NCI-H2227 treated with DMSO at 0.1 percent for 48 hours (cell line): ENCODE measurements around the gene VAV1.
"Not testable (repeated sequence)": the region's sequence is repeated elsewhere in the genome, so short reads cannot be mapped to it uniquely, and the experiment has no call there.

Experiments used
- DNase-seq: peaks from one replicate; lab custom pipeline; 2025; lab: John Stamatoyannopoulos, UW

The VAV1 gene

DNA sequence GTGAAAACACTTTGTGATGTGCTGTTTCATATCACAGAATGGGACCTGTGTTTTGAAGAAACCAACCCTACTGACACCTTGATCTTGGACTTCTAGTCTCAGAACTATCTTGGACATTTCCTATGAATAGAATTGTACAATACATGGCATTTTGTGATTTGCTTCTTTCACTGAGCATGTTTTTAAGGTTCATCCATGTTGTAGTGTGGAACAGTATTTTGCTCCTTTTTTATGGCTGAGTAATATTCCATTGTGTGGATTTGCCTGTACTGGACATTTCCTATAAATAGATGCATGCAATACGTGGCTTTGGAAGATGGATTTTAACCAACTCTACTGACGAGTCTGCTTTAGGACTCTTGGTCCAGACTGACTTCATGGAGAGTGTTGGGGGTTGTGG, 46.8 kb downstream of the VAV1 start:
- DNase-seq = no peak

DNA sequence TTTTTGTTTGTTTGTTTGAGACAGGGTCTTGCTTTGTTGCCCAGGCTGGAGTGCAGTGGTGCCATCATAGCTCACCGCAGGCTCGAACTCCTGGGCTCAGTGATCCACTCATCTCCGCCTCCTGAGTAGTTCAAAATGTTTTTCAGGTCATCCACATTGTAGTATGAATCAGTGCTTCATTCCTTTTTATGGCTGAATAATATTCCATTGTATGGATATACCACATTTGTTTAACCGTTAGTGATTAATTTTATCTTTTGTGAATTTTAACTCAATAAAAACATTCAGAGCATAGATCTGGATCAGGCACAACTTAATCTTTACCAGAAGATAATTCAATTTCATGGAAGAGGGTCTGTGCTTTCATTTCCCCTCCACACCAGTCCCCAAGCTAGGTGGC, 47.7 kb downstream of the VAV1 start:
- DNase-seq = no peak

GRCh38 chr19:6821639-6822310, 49.3 kb downstream of the VAV1 start:
- DNase-seq = no peak

- no peak for DNase-seq
These were observed 49.8 kb downstream of the VAV1 start for GRCh38 chr19:6822311-6822670.

- DNase-seq = no peak
These were observed 52.7 kb downstream of the VAV1 start for GRCh38 chr19:6825076-6825774.

- no peak for DNase-seq
These were observed 53.9 kb downstream of the VAV1 start for GRCh38 chr19:6826281-6826920.

- no peak for DNase-seq
These were observed 55.8 kb downstream of the VAV1 start for GRCh38 chr19:6828306-6828697.

DNA sequence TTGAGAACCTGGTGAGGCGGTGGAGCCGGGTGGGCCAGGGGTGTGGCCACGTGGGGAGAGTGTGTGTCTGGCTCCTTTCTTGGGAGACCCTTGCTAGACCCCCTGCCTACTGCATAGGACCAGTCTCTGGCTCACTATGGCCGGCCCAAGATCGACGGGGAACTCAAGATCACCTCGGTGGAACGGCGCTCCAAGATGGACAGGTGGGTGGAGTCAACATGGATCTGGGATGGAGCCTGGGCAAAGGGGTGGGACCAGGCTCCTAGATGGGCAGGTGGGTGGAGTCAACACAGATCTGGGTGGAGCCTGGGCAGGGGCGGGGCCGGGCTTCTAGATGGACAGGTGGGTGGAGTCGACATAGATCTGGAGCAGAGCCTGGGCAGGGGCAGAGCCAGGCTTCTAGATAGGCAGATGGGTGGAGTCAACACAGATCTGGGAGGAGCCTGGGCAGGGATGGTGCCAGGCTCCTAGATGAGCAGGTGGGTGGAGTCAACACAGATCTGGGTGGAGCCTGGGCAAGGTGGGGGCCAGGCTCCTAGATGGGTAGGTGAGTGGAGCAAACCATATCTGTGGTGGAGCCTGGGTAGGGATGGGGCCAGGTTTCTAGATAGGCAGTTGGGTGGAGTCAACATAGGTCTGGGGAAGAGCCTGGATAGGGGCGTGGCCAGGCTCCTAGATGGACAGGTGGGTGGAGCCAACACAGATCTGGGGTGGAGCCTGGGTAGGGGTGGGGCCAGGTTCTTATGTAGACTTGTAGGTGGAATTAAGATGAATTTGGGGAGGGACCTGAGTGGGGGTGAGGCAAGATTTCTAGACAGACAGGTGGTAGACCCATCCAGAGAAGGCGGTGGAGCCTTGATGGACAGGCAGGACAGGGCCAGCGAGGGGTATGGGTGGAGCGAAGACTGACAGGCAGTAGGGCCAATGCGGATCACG, 56.5 kb downstream of the VAV1 start:
- DNase-seq = no peak

GRCh38 chr19:6829829-6830228, 57.3 kb downstream of the VAV1 start:
- DNase-seq = not testable (repeated sequence)

GRCh38 chr19:6831084-6831483, 58.6 kb downstream of the VAV1 start:
- DNase-seq = not testable (repeated sequence)

DNA sequence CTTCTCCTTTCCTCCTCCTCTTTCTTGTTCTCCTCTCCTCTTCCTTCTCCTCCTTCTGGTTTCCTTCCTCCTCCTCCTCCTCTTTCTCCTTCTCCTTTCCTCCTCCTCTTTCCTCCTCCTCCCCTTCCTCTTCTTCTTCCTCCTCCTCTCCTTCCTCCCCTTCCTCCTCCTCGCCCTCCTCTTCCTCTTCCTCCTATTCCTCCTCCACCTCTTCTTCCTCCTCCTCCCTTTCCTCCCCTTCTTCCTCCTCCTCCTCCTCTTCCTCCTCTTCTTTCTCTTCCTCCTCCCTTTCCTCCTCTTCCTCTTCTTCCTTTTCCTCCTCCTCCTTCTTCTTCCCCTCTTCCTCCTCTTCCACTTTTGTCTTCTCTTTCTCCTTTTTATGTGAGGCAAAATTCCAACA, 59.9 kb downstream of the VAV1 start:
- DNase-seq = no peak

DNA sequence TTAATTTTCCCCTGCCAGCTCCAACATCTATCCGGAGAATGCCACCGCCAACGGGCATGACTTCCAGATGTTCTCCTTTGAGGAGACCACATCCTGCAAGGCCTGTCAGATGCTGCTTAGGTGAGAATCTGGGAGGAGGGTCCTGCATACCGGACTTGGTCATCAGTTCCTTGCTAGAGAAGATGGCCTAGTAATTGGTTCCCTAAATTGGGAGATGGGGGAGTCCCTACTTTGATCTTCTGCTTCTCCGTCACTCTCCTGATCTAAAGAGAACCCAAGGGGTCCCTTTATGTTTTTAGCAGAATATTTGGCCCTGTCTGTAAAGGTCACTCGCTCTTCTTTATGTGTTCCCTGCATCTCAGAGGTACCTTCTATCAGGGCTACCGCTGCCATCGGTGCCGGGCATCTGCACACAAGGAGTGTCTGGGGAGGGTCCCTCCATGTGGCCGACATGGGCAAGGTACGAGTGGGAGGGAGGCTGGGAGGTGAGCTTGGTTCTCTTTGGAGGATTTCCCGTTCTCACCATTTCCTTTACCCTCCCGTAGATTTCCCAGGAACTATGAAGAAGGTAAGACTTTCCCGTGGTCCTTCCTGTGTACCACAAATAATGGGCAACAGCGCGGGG, 60.8 kb downstream of the VAV1 start:
- DNase-seq = no peak

- DNase-seq = no peak
These were observed 61.9 kb downstream of the VAV1 start for GRCh38 chr19:6834433-6834832.

GRCh38 chr19:6835501-6835900, 63.0 kb downstream of the VAV1 start:
- DNase-seq = no peak

DNA sequence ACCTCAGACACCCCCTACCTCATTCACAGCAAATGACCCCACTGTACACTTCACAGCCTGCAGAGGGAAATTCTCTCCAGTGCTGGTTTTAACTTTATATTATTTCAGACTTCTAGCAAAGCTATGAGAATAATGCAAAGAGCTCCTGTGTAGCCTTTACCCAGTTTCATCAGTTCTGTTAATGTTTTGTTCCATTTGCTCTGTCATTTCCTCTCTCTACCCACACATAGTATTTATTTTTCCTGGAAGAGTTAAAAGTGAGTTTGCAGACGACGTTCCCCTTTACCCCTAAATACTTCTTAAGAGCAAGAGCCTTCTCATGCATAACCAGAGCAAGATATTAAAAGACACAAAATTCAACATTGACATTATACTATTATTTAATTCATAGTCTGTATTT, 65.0 kb downstream of the VAV1 start:
- no peak for DNase-seq

DNA sequence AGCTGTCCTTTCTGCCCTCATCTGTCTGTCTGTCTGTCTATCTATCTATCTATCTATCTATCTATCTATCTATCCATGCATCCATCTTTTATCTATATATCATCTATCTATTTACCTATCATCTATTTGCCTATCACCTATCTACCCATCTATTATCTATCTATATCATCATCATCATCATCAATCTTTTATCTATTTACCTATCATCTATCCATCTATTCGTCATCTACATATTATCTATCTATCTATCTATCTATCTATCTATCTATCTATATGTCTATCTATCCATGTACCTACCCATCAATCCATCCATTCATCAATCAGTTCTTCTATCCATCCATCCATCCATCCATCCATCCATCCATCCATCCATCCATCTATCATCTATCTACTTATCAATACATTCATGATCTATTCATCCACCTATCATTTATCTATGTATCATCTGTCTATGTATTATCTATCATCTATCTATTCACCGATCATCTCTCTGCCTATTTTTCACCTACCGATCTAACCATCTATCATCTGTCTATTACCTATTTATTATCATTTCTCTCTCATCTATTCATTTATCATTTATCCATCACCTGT, 65.7 kb downstream of the VAV1 start:
- DNase-seq = no peak

- DNase-seq = no peak
These were observed 70.5 kb downstream of the VAV1 start for GRCh38 chr19:6842871-6843607.

DNA sequence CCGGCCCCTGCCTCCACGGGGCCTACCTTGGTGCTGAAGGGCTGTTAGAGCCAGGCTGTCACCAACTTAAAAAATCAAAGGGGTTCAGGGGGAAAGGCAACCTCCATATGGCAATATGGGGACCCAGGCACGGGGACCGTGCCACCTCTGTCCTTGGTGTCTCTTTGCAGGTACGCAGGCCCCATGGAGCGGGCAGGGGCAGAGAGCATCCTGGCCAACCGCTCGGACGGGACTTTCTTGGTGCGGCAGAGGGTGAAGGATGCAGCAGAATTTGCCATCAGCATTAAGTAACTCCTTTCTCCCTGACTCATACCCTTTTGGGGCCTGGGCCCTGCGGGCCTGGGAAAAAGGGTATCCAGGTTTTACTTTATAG, 75.3 kb downstream of the VAV1 start:
- DNase-seq = no peak

DNA sequence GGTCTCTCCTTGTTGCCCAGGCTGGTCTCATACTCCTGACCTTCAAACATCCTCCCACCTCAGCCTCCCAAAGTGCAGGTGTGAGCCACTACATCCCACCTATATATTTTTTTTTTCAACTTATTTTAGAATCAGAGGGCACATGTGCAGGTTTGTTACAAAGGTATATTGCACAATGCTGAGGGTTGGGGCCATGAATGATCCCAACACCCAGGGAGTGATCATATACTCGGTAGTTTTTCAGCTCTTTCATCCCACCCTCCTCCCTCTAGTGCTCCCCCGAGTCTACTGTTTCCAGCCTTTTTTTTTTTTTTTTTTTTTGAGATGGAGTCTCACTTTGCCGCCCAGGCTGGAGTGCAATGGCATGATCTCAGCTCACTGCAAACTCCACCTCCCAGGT, 76.5 kb downstream of the VAV1 start:
- DNase-seq = no peak

GRCh38 chr19:6849876-6850275, 77.4 kb downstream of the VAV1 start:
- DNase-seq = no peak

DNA sequence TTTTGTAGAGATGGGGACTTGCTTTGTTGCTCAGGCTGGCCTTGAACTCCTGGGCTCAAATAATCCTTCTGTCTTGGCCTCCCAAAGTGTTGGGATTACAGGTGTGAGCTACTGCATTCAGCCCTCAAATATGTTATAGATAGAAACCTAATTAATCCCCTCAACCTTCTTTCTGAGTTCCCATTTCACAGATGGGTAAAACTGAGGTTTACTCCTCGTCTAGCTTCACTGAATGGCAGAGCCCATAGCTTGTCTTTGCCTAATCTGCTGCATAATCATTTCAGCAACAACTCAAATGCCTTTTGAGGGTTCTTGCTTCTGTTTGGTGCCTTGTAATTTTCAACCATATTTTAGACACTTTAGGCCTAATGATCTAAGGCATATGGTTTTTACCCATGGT, 78.9 kb downstream of the VAV1 start:
- no peak for DNase-seq
